K562 (cell line): ENCODE data around the gene RREB1. TPM values are rescaled to one million over a fixed set of nuclear protein-coding genes. Genes with fewer than 3 reads are reported as not detected.

Experiments
- CREBBP ChIP-seq: IDR thresholded peaks from one replicate; pipeline ENCODE4 v1.6.1; 2012; ENCODE audit warnings: low read depth, mild to moderate bottlenecking, control low read depth, inconsistent platforms, low read length
- CREM ChIP-seq: IDR thresholded peaks from 2 replicates; pipeline ENCODE4 v1.6.1; 2014; ENCODE audit warnings: antibody characterized with exemption, low read depth
- FOSL1 ChIP-seq: fragments of 200-800 bp; sonication (Bioruptor generic); conservative IDR thresholded peaks from 2 replicates; pipeline ENCODE4 v1.6.1; 2016; ENCODE audit warnings: missing genetic modification characterization, missing compliant biosample characterization
- GTF2A2 ChIP-seq: IDR thresholded peaks from 2 replicates; pipeline ENCODE4 v1.6.1; 2016; ENCODE audit warnings: mild to moderate bottlenecking, missing genetic modification characterization, missing compliant biosample characterization
- MAZ ChIP-seq, 2 experiments: fragments of 450-650 bp in 1 of 2; sonication (generic) in 1 of 2; formaldehyde crosslinking; IDR thresholded peaks in 1 of 2; conservative IDR thresholded peaks in 1 of 2; 2 replicates each; pipeline versions ENCODE4 v1.4.0 to v1.5.0; 2020; ENCODE audit warnings: mild to moderate bottlenecking in 1 of 2, missing genetic modification reagents in 1 of 2
- NFRKB ChIP-seq: fragments of 450-650 bp; IDR thresholded peaks from 2 replicates; pipeline ENCODE4 v1.6.1; 2016; ENCODE audit warnings: low read depth
- PHF8 ChIP-seq: fragments of 200-600 bp; sonication (generic); IDR thresholded peaks from 2 replicates; pipeline ENCODE4 v1.6.1; 2012; ENCODE audit warnings: mixed run types, mild to moderate bottlenecking, inconsistent platforms, low read length, moderate library complexity, borderline replicate concordance
- RNF2 ChIP-seq: sonication (generic); IDR thresholded peaks from 2 replicates; pipeline ENCODE4 v1.6.1; 2016
- ZBTB1 ChIP-seq: sonication (generic); formaldehyde crosslinking; IDR thresholded peaks from 2 replicates; pipeline ENCODE4 v1.8.1; 2023; ENCODE audit warnings: missing genetic modification reagents, low read depth, mild to moderate bottlenecking, borderline replicate concordance
- ZNF253 ChIP-seq: fragments of 250-450 bp; sonication (Bioruptor Pico); conservative IDR thresholded peaks from 2 replicates; pipeline ENCODE4 v1.6.1; 2021; ENCODE audit warnings: mild to moderate bottlenecking
- ZNF347 ChIP-seq: fragments of 450-650 bp; formaldehyde crosslinking; IDR thresholded peaks from 2 replicates; pipeline ENCODE4 v1.4.0; 2020; ENCODE audit warnings: low read depth, mild to moderate bottlenecking, moderate library complexity
- polyA plus RNA-seq, 8 experiments: library from polyadenylated mRNA; depleted of rRNA in 4 of 8; stranded (reverse) in 5 of 8; unstranded in 3 of 8; fragments of >200 nt; fragmentation: Nextera tagmentation in 2 of 8; fragmentation: Illumina TruSeq in 1 of 8; extraction: Ambion mirVana in 2 of 8; extraction: Trizol in 1 of 8; gene quantifications; 2 replicates each; pipeline versions ENCODE4 v1.2.1 to v1.2.3, GENCODE V29; 2011 to 2014; ENCODE audit warnings: inconsistent platforms in 1 of 8, missing spikeins in 1 of 8
- total RNA-seq, 7 experiments: library from RNA; depleted of rRNA in 6 of 7; stranded (reverse); fragments of >200 nt in 6 of 7; fragmentation: Illumina TruSeq in 2 of 7; extraction: Trizol in 2 of 7; gene quantifications; 2 replicates each; pipeline versions ENCODE4 v1.2.1 to v1.2.3, GENCODE V29; 2011 to 2021; ENCODE audit warnings: low replicate concordance in 1 of 7
- TF ChIP-seq, protein P1 (sequence below): fragments of 450-650 bp; formaldehyde crosslinking; IDR thresholded peaks from 2 replicates; pipeline ENCODE4 v1.4.0; 2020; ENCODE audit warnings: mild to moderate bottlenecking, moderate library complexity
- TF ChIP-seq, protein P2 (sequence below): sonication (generic); formaldehyde crosslinking; IDR thresholded peaks from 2 replicates; pipeline ENCODE4 v1.8.0; 2022; ENCODE audit warnings: missing genetic modification reagents, mild to moderate bottlenecking, moderate library complexity, borderline replicate concordance
- TF ChIP-seq, protein P3 (sequence below): fragments of 250-450 bp; sonication (Bioruptor Pico); IDR thresholded peaks from 2 replicates; pipeline ENCODE4 v1.8.0; 2021; ENCODE audit warnings: moderate library complexity, mild to moderate bottlenecking, inconsistent platforms
- TF ChIP-seq, protein P4 (sequence below): fragments of 250-450 bp; sonication (Bioruptor Pico); IDR thresholded peaks from 2 replicates; pipeline ENCODE4 v1.4.0; 2020
- TF ChIP-seq, protein P5 (sequence below): fragments of 450-650 bp; IDR thresholded peaks from 2 replicates; pipeline ENCODE4 v1.6.1; 2018; ENCODE audit not compliant: partially characterized antibody

RREB1 gene
- total and polyA plus RNA-seq, 9 of the 15 experiments (the other 6 are each of a cell fraction or from before 2014, with no cell fraction given): 3.3 to 64.2 (median 19.3) TPM

DNA sequence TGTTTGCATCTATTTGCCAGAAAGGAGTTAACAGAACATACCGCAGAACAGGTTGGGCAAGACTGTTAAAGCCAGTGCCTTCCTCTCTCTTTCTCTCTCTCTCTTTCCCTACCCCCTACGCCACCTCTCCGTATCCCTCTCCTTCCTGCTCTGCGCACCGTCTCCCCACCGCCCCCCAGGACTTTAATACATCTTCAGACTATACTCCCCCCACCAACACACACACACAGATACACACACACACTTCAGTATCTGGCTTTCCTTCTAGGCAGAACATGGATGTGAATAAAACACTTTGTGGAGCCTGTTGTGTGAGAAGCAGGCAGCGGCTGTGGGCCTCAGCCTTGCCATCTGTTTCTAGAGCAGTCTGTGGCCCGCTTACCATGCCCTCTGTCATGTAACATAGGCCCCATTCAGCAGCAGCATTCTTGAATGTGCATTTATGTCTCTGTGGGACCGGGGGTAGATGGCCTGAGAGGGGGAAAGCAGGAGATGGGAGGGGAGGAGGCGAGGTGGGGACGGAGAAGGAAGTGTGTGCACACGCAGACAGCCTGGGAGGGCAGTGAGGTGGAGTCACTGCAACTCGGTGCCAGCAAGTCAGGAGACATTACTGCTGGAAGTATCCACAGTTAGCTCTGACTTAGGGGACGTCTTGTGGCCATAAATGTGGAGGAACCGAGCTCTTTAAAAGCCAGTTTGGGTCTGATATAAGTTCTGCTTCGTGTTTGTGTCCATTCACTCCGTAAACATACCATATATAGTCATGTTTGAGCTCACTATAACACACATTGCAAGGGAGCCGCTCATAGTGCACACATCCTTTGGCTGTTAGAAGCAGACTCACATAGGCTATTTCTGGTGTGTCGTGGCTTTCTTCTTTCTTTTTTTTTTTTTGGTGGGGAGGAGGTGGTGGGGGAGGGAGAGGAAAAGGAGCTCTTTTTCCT, 38.4 kb downstream of the RREB1 start (continued):
- TF ChIP-seq, protein P1, sequence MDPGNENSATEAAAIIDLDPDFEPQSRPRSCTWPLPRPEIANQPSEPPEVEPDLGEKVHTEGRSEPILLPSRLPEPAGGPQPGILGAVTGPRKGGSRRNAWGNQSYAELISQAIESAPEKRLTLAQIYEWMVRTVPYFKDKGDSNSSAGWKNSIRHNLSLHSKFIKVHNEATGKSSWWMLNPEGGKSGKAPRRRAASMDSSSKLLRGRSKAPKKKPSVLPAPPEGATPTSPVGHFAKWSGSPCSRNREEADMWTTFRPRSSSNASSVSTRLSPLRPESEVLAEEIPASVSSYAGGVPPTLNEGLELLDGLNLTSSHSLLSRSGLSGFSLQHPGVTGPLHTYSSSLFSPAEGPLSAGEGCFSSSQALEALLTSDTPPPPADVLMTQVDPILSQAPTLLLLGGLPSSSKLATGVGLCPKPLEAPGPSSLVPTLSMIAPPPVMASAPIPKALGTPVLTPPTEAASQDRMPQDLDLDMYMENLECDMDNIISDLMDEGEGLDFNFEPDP (CRISPR knock-in tag): 0 out of 2 replicates have a peak, but pooled peaks have one; percentile 24
- TF ChIP-seq GTF2A2 (tag) (no peak), RNF2 (peak; percentile 45; the same call in 1 of the 2 replicates), ZNF347 (CRISPR knock-in tag) (no peak; the same call in 1 of the 2 replicates), FOSL1 (tag) (peak; percentile 16; the same call in 1 of the 2 replicates), NFRKB (peak; percentile 66; the same call in 1 of the 2 replicates), CREM (0 out of 2 replicates have a peak, but pooled peaks have one; percentile 10), ZNF253 (CRISPR knock-in tag) (no peak), CREBBP (no peak), PHF8 (no peak; the same call in 1 of the 2 replicates), ZBTB1 (0 out of 2 replicates have a peak, but pooled peaks have one; percentile 28), MAZ (CRISPR knock-in tag; conservative IDR thresholded peaks at IDR 0.05 in 1 of 2, IDR thresholded peaks at IDR 0.05 in 1 of 2) (peak; percentile 56 to 68)
- TF ChIP-seq, protein P2, sequence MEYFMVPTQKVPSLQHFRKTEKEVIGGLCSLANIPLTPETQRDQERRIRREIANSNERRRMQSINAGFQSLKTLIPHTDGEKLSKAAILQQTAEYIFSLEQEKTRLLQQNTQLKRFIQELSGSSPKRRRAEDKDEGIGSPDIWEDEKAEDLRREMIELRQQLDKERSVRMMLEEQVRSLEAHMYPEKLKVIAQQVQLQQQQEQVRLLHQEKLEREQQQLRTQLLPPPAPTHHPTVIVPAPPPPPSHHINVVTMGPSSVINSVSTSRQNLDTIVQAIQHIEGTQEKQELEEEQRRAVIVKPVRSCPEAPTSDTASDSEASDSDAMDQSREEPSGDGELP: no peak; the same call in 1 of the 2 replicates
- TF ChIP-seq, protein P3, sequence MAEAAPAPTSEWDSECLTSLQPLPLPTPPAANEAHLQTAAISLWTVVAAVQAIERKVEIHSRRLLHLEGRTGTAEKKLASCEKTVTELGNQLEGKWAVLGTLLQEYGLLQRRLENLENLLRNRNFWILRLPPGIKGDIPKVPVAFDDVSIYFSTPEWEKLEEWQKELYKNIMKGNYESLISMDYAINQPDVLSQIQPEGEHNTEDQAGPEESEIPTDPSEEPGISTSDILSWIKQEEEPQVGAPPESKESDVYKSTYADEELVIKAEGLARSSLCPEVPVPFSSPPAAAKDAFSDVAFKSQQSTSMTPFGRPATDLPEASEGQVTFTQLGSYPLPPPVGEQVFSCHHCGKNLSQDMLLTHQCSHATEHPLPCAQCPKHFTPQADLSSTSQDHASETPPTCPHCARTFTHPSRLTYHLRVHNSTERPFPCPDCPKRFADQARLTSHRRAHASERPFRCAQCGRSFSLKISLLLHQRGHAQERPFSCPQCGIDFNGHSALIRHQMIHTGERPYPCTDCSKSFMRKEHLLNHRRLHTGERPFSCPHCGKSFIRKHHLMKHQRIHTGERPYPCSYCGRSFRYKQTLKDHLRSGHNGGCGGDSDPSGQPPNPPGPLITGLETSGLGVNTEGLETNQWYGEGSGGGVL (CRISPR knock-in tag): no peak
- TF ChIP-seq, protein P4, sequence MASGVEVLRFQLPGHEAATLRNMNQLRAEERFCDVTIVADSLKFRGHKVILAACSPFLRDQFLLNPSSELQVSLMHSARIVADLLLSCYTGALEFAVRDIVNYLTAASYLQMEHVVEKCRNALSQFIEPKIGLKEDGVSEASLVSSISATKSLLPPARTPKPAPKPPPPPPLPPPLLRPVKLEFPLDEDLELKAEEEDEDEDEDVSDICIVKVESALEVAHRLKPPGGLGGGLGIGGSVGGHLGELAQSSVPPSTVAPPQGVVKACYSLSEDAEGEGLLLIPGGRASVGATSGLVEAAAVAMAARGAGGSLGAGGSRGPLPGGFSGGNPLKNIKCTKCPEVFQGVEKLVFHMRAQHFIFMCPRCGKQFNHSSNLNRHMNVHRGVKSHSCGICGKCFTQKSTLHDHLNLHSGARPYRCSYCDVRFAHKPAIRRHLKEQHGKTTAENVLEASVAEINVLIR (CRISPR knock-in tag): 0 out of 2 replicates have a peak, but pooled peaks have one; percentile 13
- TF ChIP-seq, protein P5, sequence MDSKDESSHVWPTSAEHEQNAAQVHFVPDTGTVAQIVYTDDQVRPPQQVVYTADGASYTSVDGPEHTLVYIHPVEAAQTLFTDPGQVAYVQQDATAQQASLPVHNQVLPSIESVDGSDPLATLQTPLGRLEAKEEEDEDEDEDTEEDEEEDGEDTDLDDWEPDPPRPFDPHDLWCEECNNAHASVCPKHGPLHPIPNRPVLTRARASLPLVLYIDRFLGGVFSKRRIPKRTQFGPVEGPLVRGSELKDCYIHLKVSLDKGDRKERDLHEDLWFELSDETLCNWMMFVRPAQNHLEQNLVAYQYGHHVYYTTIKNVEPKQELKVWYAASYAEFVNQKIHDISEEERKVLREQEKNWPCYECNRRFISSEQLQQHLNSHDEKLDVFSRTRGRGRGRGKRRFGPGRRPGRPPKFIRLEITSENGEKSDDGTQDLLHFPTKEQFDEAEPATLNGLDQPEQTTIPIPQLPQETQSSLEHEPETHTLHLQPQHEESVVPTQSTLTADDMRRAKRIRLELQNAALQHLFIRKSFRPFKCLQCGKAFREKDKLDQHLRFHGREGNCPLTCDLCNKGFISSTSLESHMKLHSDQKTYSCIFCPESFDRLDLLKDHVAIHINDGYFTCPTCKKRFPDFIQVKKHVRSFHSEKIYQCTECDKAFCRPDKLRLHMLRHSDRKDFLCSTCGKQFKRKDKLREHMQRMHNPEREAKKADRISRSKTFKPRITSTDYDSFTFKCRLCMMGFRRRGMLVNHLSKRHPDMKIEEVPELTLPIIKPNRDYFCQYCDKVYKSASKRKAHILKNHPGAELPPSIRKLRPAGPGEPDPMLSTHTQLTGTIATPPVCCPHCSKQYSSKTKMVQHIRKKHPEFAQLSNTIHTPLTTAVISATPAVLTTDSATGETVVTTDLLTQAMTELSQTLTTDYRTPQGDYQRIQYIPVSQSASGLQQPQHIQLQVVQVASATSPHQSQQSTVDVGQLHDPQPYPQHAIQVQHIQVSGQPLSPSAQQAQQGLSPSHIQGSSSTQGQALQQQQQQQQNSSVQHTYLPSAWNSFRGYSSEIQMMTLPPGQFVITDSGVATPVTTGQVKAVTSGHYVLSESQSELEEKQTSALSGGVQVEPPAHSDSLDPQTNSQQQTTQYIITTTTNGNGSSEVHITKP: peak; percentile 21
